ENCODE measurements around the gene MT2A. TPM values are rescaled to one million over a fixed set of nuclear protein-coding genes. Genes with fewer than 3 reads are reported as not detected.

The MT2A gene
- total RNA-seq, 4 donors from 2014 or later: 68.8 to 459 (median 89.3) TPM

- Histone ChIP-seq H3K36me3 (no peaks in the 10 kb centered on the region), H3K9me3 (no peaks in the 10 kb centered on the region), H3K27me3 (no peaks in the 10 kb centered on the region), H3K4me1 (peaks cover 6 to 25% (median 19%) of the 10 kb centered on the region in 4 donors), H3K4me3 (peak overlapping the region in 2 of 4 donors; percentile 45 to 75), H3K27ac (peak overlapping the region; percentile 87 to 91 (median 90))
- no peak for DNase-seq
- 75 to 86% methylated on average over 2 of the region's 2 CpGs for WGBS, 2 donors (ENCODE audit: low coverage in 1 of 2)
- intact Hi-C loops (cut with DNase I; ENCODE audit: low total_unique reads) (loop anchor here (1.0 to 5.0 kb wide), 3 partner anchors 19 to 75 kb away; partner anchors contain the start of genes MT1M and MT1X), in situ Hi-C loops (cut with MboI; ENCODE audit: low pct_ligation_motif_present in 1 of 4, low pct_unique_long_range_greater_than_20kb in 1 of 4, low sequenced_read_pairs in 3 of 4) (no loop called here)
- TF ChIP-seq EP300 (IDR thresholded peaks at IDR 0.05; ENCODE audit: low read depth): no peak
- TF ChIP-seq POLR2A (IDR thresholded peaks at IDR 0.05): no peak
- TF ChIP-seq, protein P1, sequence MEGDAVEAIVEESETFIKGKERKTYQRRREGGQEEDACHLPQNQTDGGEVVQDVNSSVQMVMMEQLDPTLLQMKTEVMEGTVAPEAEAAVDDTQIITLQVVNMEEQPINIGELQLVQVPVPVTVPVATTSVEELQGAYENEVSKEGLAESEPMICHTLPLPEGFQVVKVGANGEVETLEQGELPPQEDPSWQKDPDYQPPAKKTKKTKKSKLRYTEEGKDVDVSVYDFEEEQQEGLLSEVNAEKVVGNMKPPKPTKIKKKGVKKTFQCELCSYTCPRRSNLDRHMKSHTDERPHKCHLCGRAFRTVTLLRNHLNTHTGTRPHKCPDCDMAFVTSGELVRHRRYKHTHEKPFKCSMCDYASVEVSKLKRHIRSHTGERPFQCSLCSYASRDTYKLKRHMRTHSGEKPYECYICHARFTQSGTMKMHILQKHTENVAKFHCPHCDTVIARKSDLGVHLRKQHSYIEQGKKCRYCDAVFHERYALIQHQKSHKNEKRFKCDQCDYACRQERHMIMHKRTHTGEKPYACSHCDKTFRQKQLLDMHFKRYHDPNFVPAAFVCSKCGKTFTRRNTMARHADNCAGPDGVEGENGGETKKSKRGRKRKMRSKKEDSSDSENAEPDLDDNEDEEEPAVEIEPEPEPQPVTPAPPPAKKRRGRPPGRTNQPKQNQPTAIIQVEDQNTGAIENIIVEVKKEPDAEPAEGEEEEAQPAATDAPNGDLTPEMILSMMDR (IDR thresholded peaks at IDR 0.05): no peak
- no peak for TF ChIP-seq POLR2AphosphoS5 (IDR thresholded peaks at IDR 0.05)
Measured at GRCh38 chr16:56607675-56608042, 725 bp upstream of the MT2A start.

- no peak for TF ChIP-seq POLR2A (IDR thresholded peaks at IDR 0.05)
- peak in 1 of 3 donors; percentile 3 for TF ChIP-seq POLR2AphosphoS5 (IDR thresholded peaks at IDR 0.05)
- no peak for TF ChIP-seq EP300 (IDR thresholded peaks at IDR 0.05; ENCODE audit: low read depth)
- TF ChIP-seq, protein P1 (IDR thresholded peaks at IDR 0.05): no peak
- peak overlapping the region; percentile 87 to 91 (median 90) for H3K27ac ChIP-seq
- H3K9me3 ChIP-seq: no peaks in the 10 kb centered on the region
- in situ Hi-C loops (cut with MboI; ENCODE audit: low pct_ligation_motif_present in 1 of 4, low pct_unique_long_range_greater_than_20kb in 1 of 4, low sequenced_read_pairs in 3 of 4): no loop called here
- H3K4me1 ChIP-seq: peaks cover 6 to 25% (median 19%) of the 10 kb centered on the region in 4 donors
- intact Hi-C loops (cut with DNase I; ENCODE audit: low total_unique reads): loop anchor here (1.0 to 5.0 kb wide), 3 partner anchors 18 to 73 kb away; partner anchors contain the start of genes MT1M and MT1X
- 1% methylated on average over 20 of the region's 21 CpGs; no CpG with 5 or more reads in 1 of the 2 donors for WGBS, 2 donors (ENCODE audit: low coverage in 1 of 2)
- no peak for DNase-seq
- no peaks in the 10 kb centered on the region for H3K36me3 ChIP-seq
- H3K4me3 ChIP-seq: peak overlapping the region; percentile 45 to 75 (median 56)
- H3K27me3 ChIP-seq: no peaks in the 10 kb centered on the region
Measured at GRCh38 chr16:56608876-56609462, 585 bp downstream of the MT2A start.

- intact Hi-C loops (cut with DNase I; ENCODE audit: low total_unique reads): loop anchor here (2.0 to 5.0 kb wide), 2 partner anchors 17 to 73 kb away; partner anchors contain the start of gene MT1X
- Histone ChIP-seq H3K9me3 (no peaks in the 10 kb centered on the region), H3K27me3 (no peaks in the 10 kb centered on the region), H3K36me3 (no peaks in the 10 kb centered on the region), H3K4me3 (peak overlapping the region; percentile 45 to 75 (median 56)), H3K4me1 (peaks cover 6 to 25% (median 19%) of the 10 kb centered on the region in 4 donors), H3K27ac (peak overlapping the region; percentile 87 to 91 (median 90))
- DNase-seq: peak; percentile 86
- TF ChIP-seq EP300 (IDR thresholded peaks at IDR 0.05; ENCODE audit: low read depth): no peak
- no peak for TF ChIP-seq POLR2A (IDR thresholded peaks at IDR 0.05)
- peak; percentile 64 to 71 (median 71) for TF ChIP-seq POLR2AphosphoS5 (IDR thresholded peaks at IDR 0.05)
- TF ChIP-seq, protein P1 (IDR thresholded peaks at IDR 0.05): peak in 1 of 5 experiments; percentile 2
- in situ Hi-C loops (cut with MboI; ENCODE audit: low pct_ligation_motif_present in 1 of 4, low pct_unique_long_range_greater_than_20kb in 1 of 4, low sequenced_read_pairs in 3 of 4): no loop called here
- WGBS, 2 donors (ENCODE audit: low coverage in 1 of 2): 1 to 4% methylated on average over 5 to 6 of the region's 6 CpGs
Measured at GRCh38 chr16:56609463-56609921, 1.1 kb downstream of the MT2A start.

- Histone ChIP-seq H3K9me3 (no peaks in the 10 kb centered on the region), H3K27me3 (no peaks in the 10 kb centered on the region), H3K4me1 (peaks cover 6 to 25% (median 19%) of the 10 kb centered on the region in 4 donors), H3K27ac (peak overlapping the region; percentile 87 to 91 (median 90)), H3K36me3 (no peaks in the 10 kb centered on the region), H3K4me3 (peak overlapping the region in 3 of 4 donors; percentile 45 to 75 (median 48))
- intact Hi-C loops (cut with DNase I; ENCODE audit: low total_unique reads) (no loop called here), in situ Hi-C loops (cut with MboI; ENCODE audit: low pct_ligation_motif_present in 1 of 4, low pct_unique_long_range_greater_than_20kb in 1 of 4, low sequenced_read_pairs in 3 of 4) (no loop called here)
- DNase-seq: peak; percentile 52
- TF ChIP-seq POLR2AphosphoS5 (IDR thresholded peaks at IDR 0.05) (peak; percentile 44 to 70 (median 61)), POLR2A (IDR thresholded peaks at IDR 0.05) (peak; percentile 60), EP300 (IDR thresholded peaks at IDR 0.05; ENCODE audit: low read depth) (no peak)
- WGBS, 2 donors (ENCODE audit: low coverage in 1 of 2): 18% methylated on average over 10 of the region's 10 CpGs; no CpG with 5 or more reads in 1 of the 2 donors
Measured at GRCh38 chr16:56610017-56610608, 1.7 kb downstream of the MT2A start.

Measured in transverse colon (tissue), 4 donors.